Activated naive CD8-positive, alpha-beta T cell treated with anti-CD3 and anti-CD28 coated beads, Interleukin-2, amount 10 ng/mL, durations not matched to agents 7 days and 5 days (primary cell): Measurements from ENCODE around the gene HNRNPA1. TPM values are rescaled to one million over a fixed set of nuclear protein-coding genes. Genes with fewer than 3 reads are reported as not detected.
A peak's percentile ranks its signal among the peaks of the same experiment; 100 is the strongest.
"Not testable (repeated sequence)": the region's sequence is repeated elsewhere in the genome, so short reads cannot be mapped to it uniquely, and the experiment has no call there.

ENCODE experiments used
- ATAC-seq: fragments of 150-1000 bp; cut with Tn5 transposase; one replicate; pipeline ENCODE4 v1.10.0; 2021; ENCODE audit warnings: low read depth, moderate library complexity
- POLR2A ChIA-PET: fragments of 350-600 bp; sonication (Branson Sonifier 250); formaldehyde crosslinking; loops from one replicate; lab custom pipeline; 2021; ENCODE audit warnings: antibody characterized with exemption; lab: Charles Lee
- DNase-seq: peaks from one replicate; pipeline ENCODE4 v3.0.0; 2021
- H3K27ac Mint-ChIP-seq: one replicate; pipeline ENCODE4 v1.8.0; 2022; ENCODE audit warnings: mild to moderate bottlenecking, mixed read lengths
- H3K27me3 Mint-ChIP-seq: one replicate; pipeline ENCODE4 v1.8.0; 2022; ENCODE audit warnings: mild to moderate bottlenecking, moderate library complexity, mixed read lengths
- H3K36me3 Mint-ChIP-seq: one replicate; pipeline ENCODE4 v1.8.0; 2021; ENCODE audit warnings: mild to moderate bottlenecking, mixed read lengths
- H3K4me1 Mint-ChIP-seq: one replicate; pipeline ENCODE4 v1.8.0; 2021; ENCODE audit warnings: mixed read lengths
- H3K4me3 Mint-ChIP-seq: one replicate; pipeline ENCODE4 v1.8.0; 2022; ENCODE audit warnings: mild to moderate bottlenecking, moderate library complexity, mixed read lengths
- H3K9me3 Mint-ChIP-seq: one replicate; pipeline ENCODE4 v1.8.0; 2021; ENCODE audit warnings: mixed read lengths
- total RNA-seq, 2 experiments: library from RNA; stranded (reverse); gene quantifications; one replicate each; pipeline ENCODE4 v1.2.3, GENCODE V29; 2021

Gene HNRNPA1
- total RNA-seq, 2 experiments from 2014 or later, result 1,247 to 1,279 TPM

DNA sequence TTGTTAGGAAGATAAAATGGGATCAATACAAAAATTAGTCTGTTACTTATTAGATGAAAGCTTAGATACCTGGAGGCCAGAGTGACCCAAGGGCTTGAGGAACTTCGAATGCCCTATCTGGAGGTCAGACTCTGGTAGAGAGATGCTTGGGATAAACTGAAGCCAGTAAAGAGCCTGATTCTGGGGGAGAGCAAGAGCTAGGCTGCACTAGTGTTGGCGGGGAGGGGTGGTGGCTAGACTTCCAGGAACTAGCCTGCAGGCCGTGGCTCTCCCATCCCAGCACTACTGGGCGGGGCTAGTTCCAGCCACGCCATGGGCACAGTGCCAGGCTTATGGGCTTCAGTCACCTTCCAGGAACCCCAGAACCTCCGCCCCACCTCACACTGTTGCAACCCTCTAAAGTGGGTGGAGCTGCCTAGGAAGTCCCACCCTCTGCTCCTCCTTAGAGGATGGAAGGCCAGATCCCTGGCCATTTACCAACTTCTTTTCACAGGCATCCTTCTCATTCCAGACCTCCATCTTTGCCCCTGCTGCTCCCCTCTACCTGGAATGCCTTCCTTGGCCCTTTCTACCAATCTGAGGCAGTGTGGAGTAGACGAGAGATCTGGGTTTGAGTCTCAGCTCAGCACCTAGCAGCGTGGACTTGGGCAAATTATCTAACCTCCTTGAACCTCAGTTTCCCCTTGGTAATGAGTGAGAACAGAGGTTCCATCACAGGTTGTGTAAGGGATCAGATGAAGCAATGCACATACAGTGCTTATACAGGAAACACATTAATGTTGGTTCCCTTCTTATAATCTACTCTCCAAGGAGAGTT is 26.6 kb downstream of the HNRNPA1 start:
- no peak overlapping the region for H3K27ac Mint-ChIP-seq
- DNase-seq (no peak), ATAC-seq (peak; percentile 75)
- POLR2A ChIA-PET, result interaction anchor here (0.7 to 1.4 kb wide), 3 partner anchors 20 to 70 kb away, joined by 4 to 6 read pairs (median 4); partner anchors contain the start of genes CBX5 and HNRNPA1
- peaks cover 20% of the 10 kb centered on the region for H3K4me1 Mint-ChIP-seq
- H3K9me3 Mint-ChIP-seq, result no peaks in the 10 kb centered on the region
- peaks cover 28% of the 10 kb centered on the region for H3K27me3 Mint-ChIP-seq
- no peaks in the 10 kb centered on the region for H3K36me3 Mint-ChIP-seq
- H3K4me3 Mint-ChIP-seq, result peak overlapping the region; percentile 36

DNA sequence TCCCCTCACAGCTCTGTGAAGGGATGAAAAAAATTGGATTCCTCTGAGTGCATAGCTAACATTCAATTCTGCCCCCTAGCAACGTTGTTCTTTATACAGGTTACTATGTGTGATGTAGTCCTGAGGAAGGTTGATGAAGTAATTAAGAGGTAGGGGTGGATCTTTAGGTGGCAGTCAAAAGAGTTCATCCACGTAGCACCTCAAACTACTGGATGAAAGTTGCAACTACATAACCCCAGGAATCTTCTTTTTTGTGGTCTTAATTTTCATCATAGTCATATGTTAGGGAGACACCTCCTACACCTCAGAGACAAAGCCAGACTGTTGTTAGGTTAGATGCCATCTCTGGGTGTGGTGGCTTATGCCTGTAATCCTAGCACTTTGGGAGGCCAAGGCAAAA is 30.5 kb downstream of the HNRNPA1 start:
- DNase-seq, result no peak
- H3K4me3 Mint-ChIP-seq, result no peak overlapping the region
- no peaks in the 10 kb centered on the region for H3K9me3 Mint-ChIP-seq
- peaks cover 11% of the 10 kb centered on the region for H3K4me1 Mint-ChIP-seq
- H3K36me3 Mint-ChIP-seq, result no peaks in the 10 kb centered on the region
- no peak for ATAC-seq
- peaks cover 6% of the 10 kb centered on the region for H3K27me3 Mint-ChIP-seq
- H3K27ac Mint-ChIP-seq, result no peak overlapping the region
- POLR2A ChIA-PET, result interaction anchor here (0.6 kb wide), 1 partner anchor 24 kb away, joined by 3 read pairs; no protein-coding TSS in a partner anchor

DNA sequence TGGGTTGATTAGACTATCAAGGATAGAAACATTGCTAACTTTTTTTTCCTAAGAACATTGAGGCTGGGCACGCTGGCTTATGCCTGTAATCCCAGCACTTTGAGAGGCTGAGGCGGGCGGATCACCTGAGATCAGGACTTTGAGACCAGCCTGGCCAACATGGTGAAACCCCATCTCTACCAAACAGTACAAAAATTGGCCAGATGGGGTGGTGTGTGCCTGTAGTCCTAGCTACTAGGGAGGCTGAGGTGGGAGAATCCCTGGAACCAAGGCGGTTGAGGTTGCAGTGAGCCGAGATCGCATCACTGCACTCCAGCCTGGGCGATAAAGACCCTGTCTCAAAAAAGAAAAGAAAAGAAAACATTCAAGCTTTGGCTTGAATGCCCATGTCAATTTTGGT is 31.8 kb downstream of the HNRNPA1 start:
- H3K36me3 Mint-ChIP-seq, H3K27ac Mint-ChIP-seq, DNase-seq, H3K4me1 Mint-ChIP-seq, H3K27me3 Mint-ChIP-seq, H3K9me3 Mint-ChIP-seq, ATAC-seq, POLR2A ChIA-PET, H3K4me3 Mint-ChIP-seq: not testable (repeated sequence)

DNA sequence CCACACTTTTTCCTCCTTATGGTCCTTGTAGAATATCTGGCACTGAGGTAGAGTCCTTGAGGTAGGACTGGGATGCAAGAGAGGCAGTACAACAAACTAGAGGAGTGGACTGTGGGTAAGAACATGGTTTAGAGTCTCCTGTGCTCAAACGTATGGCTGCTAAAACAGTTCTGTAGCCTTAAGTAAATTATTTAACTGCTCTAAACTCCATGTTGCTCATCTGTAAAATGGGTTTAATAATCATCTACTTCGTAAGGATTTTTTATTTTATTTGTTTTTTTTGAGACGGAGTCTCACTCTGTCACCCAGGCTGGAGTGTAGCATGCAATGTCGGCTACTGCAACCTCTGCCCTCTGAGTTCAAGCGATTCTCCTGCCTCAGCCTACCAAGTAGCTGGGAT is 40.8 kb downstream of the HNRNPA1 start:
- H3K27me3 Mint-ChIP-seq, result peaks cover 3% of the 10 kb centered on the region
- H3K4me1 Mint-ChIP-seq, result peaks cover 6% of the 10 kb centered on the region
- ATAC-seq (no peak), DNase-seq (no peak)
- no peaks in the 10 kb centered on the region for H3K9me3 Mint-ChIP-seq
- POLR2A ChIA-PET, result no interaction called here
- no peaks in the 10 kb centered on the region for H3K36me3 Mint-ChIP-seq
- no peak overlapping the region for H3K4me3 Mint-ChIP-seq
- H3K27ac Mint-ChIP-seq, result no peak overlapping the region

DNA sequence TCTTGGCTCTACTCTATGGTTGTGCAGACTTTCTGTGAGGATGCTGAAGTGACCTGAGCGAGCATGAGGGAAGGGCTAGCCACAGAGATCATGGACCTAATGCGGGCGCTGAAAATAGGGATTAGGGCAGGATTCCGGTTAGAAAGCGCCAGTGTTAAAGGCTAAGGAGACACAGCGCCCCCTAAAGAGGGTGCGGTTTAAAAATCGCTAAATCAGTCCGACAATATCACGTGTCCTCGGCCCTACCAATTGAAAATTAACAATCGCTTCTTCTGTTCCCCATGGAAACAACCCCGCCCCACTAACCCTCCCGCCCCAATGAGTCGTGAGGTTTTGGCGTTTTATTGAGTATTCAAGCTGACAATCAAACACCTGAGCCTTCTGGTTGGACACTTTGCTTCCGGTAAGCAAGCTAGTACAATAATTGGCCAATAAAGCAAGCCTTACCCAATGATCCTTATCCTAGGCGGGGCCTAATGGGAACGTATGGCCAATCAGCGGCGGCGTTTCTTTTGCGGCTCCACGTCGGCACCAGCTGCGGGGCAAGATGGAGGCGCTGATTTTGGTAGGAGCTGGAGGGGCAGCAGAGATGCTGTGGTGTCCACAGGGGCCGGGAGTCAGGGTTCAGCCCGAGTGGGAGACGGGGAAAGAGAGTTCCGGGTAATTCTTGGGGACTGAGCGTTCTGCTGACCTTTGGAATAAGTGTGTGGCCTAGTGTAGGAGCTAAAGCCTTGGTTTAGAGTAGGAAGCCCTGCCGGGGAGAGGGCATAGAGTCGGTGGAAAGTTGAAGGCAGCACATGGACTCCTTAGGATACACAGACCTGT is 44.3 kb downstream of the HNRNPA1 start, which contains the start of gene COPZ1:
Gene COPZ1 (plus strand): TSS at position 515 of the 825 bp plus-strand sequence. CDS start 33 bp downstream, at position 548.
- peaks cover 24% of the 10 kb centered on the region for H3K4me1 Mint-ChIP-seq

DNA sequence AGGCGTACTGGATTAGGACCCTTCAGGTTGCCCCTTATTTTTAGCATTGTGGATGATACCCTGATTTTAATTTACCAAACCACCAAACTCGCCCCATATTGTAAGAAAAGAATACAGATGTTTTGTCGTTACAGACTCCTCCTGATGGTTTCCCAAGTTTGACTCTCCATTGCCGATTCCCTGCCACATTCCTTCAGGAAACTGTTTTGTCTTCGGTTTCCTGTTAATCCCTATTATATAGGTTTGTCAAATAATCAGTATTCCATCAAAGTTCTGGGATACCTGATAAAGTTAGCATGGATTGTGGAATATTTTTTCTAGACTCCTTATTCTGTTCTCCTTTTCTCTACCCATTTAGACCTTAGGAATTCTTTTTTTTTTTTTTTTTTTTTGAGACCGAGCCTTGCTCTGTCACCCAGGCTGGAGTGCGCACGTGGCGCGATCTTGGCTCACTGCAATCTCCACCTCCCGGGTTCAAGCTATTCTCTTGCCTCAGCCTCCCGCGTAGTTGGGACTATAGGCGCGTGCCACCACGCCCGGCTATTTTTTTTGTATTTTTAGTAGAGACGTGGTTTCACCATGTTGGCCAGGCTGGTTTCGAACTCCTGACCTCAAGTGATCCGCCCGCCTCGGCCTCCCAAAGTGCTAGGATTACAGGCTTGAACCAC is 45.0 kb downstream of the HNRNPA1 start:
- not testable (repeated sequence) for ATAC-seq, H3K9me3 Mint-ChIP-seq
- POLR2A ChIA-PET, result interaction anchor here (0.5 to 2.0 kb wide), 15 partner anchors 10 to 1504 kb away, joined by 3 to 20 read pairs (median 3); partner anchors contain the start of genes CBX5, DNAJC14, HNRNPA1 and NFE2

More for the DNA sequence above, 44.3 kb downstream of the HNRNPA1 start, which contains the start of gene COPZ1:
- POLR2A ChIA-PET, result interaction anchor here (0.5 to 2.0 kb wide), 14 partner anchors 10 to 1505 kb away, joined by 3 to 20 read pairs (median 3); partner anchors contain the start of genes CBX5, DNAJC14, HNRNPA1 and NFE2
- Mint-ChIP-seq H3K27me3 (no peaks in the 10 kb centered on the region), H3K9me3 (no peaks in the 10 kb centered on the region), H3K4me3 (peak within 1 kb of the TSS; percentile 96), H3K27ac (peak within 1 kb of the TSS; percentile 87), H3K36me3 (no peaks in the 10 kb centered on the region)
- ATAC-seq (peak; percentile 99), DNase-seq (peak; percentile 88)

DNA sequence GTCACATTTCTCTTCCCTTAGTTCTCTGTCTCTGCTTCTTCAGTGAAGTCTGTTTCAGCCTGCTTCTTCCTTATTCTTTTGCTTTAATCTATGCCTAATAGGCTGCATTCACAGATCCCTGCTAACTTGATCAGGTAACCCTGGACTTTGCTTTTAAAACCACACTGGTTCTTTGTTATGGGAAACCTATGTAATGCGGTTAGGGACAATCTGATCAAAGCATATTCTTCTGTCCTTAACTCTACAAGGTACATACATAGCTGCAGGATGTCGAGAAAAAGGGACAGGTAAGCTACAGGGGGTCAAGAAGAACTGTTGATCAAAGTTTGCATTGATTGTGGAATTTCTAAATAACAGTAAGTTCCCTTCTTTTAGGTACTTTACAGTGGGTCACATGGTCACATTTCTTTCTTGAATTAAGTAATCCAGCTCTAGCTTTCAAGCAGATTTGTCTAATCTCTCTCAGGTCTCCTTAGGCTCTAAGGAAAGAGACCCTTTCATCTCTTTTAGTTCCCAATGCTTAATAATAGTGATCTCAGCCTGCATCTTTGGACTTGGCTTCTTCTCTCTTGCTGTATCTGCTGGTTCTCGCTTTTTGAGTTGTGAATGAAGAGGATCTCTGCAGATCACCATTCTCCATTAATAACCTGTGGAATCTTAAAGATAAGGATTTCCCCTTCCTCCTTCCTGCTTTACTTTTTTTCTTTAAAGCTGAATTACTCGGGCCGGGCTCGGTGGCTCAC is 48.2 kb downstream of the HNRNPA1 start:
- no peak for ATAC-seq
- POLR2A ChIA-PET, result no interaction called here
- Mint-ChIP-seq H3K36me3 (no peaks in the 10 kb centered on the region), H3K9me3 (no peaks in the 10 kb centered on the region), H3K27ac (peak overlapping the region; percentile 31), H3K4me1 (peaks cover 42% of the 10 kb centered on the region), H3K27me3 (no peaks in the 10 kb centered on the region), H3K4me3 (no peak overlapping the region)
- DNase-seq, result no peak

More for the DNA sequence above, 45.0 kb downstream of the HNRNPA1 start:
- Mint-ChIP-seq H3K4me3 (peak overlapping the region; percentile 96), H3K4me1 (peaks cover 29% of the 10 kb centered on the region), H3K27ac (peak overlapping the region; percentile 87)
- DNase-seq, H3K36me3 Mint-ChIP-seq, H3K27me3 Mint-ChIP-seq: not testable (repeated sequence)

DNA sequence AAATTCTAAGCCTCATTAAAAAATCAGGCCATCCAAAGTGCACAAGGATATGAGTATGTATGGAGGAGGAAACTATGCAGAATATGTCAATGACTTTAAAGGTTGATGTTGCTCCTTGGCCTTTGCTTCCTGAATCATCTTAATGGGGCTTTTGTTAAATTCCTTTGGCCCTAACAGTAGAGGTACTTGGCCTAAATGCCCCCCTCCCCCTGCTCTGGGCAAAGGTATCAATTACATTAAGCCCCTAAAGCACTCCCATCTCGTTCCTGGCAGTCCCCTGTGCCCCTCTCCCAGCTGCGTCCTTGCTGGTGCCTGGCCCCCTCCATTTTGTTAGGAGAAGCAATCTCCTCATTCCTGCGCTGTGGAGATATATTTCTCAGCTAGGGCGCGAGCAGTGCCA is 49.2 kb downstream of the HNRNPA1 start:
- POLR2A ChIA-PET, result no interaction called here
- Mint-ChIP-seq H3K27me3 (no peaks in the 10 kb centered on the region), H3K4me3 (no peak overlapping the region), H3K9me3 (no peaks in the 10 kb centered on the region), H3K36me3 (no peaks in the 10 kb centered on the region), H3K4me1 (peaks cover 39% of the 10 kb centered on the region), H3K27ac (no peak overlapping the region)
- DNase-seq (no peak), ATAC-seq (no peak)

DNA sequence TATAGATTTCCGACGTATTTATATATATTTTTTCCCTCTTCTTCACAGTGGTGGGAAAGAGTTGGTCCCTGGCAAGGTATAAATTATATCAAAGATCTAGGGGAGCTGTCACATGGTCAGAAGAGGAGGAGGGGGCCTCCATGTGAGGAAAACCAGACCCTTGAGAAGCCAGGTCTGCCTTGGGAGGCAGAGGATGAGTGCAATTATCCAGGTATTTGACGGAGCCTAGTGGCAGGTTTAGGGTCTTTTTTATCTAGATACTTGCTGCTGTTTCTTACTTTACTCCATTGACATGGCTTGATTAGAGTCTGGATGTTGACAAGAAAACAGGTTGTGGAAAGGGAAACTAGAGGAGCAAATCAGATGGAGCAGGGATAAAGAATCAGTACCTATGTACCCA is 49.9 kb downstream of the HNRNPA1 start:
- Mint-ChIP-seq H3K9me3 (no peaks in the 10 kb centered on the region), H3K27ac (peak overlapping the region; percentile 68), H3K4me3 (peak overlapping the region; percentile 55), H3K4me1 (peaks cover 39% of the 10 kb centered on the region), H3K36me3 (no peaks in the 10 kb centered on the region), H3K27me3 (no peaks in the 10 kb centered on the region)
- ATAC-seq (no peak), DNase-seq (no peak)
- POLR2A ChIA-PET, result no interaction called here

DNA sequence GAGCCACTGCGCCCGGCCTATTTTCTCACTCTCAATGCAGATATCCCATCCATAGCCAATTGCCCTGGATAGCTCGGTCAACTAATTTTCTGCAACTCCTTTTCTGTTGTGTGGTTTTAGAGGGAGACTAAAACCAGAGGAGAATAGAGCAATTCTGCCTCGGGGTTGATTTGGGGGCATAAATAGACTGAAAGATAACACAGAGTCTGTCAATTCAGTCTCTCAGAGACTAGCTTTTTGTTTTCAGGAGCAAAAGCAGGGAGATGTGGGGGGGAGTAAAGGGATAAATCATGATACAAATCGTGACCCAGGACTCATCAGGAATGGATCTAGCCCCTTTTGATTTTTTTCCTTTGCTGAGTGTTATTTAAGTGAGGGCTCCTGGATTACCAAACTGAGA is 50.9 kb downstream of the HNRNPA1 start:
- no peaks in the 10 kb centered on the region for H3K36me3 Mint-ChIP-seq
- DNase-seq, result no peak
- H3K4me1 Mint-ChIP-seq, result peaks cover 38% of the 10 kb centered on the region
- H3K9me3 Mint-ChIP-seq, result no peaks in the 10 kb centered on the region
- peak overlapping the region; percentile 56 for H3K27ac Mint-ChIP-seq
- no peak for ATAC-seq
- no peaks in the 10 kb centered on the region for H3K27me3 Mint-ChIP-seq
- POLR2A ChIA-PET, result no interaction called here
- no peak overlapping the region for H3K4me3 Mint-ChIP-seq

DNA sequence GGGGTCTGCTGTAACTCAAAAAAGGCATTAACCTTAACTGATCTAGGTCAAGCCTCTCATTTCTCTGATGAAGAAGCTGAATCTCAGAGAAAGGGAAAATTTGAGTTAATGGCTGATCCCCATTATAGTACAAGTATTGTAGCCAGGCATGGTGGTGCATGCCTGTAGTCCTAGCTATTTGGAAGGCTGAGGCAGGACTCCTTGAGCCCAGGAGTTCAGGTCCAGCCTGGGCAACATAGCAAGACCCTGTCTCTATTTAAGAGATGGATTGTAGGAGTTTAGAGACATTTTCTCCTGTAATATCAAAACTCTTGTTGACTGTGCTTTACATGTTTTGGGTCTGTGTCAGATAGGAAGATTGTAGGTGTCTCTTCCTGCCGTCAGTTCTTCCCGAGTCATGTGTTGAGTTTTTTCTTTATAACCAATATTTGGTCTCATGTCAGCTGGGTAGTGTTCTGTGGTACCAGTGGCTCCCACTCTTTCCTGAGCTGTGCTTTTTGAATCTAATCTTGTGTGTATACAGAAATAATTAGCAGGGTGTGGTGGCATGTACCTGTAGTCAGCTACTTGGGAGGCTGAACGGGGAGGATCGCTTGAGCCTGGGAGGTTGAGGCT is 53.0 kb downstream of the HNRNPA1 start:
- ATAC-seq (no peak), DNase-seq (no peak)
- POLR2A ChIA-PET, result interaction anchor here (0.5 kb wide), 1 partner anchor 11 kb away, joined by 4 read pairs; no protein-coding TSS in a partner anchor
- H3K9me3 Mint-ChIP-seq, result no peaks in the 10 kb centered on the region
- H3K27me3 Mint-ChIP-seq, result no peaks in the 10 kb centered on the region
- H3K4me1 Mint-ChIP-seq, result peaks cover 30% of the 10 kb centered on the region
- H3K27ac Mint-ChIP-seq, result no peak overlapping the region
- no peaks in the 10 kb centered on the region for H3K36me3 Mint-ChIP-seq
- H3K4me3 Mint-ChIP-seq, result no peak overlapping the region
